ENCODE results near the gene ACO2.

ACO2 gene

GRCh38 chr22:41445129-41446056 lies 23.5 kb upstream of the ACO2 start (continued):
- TF ChIP-seq, protein P1, sequence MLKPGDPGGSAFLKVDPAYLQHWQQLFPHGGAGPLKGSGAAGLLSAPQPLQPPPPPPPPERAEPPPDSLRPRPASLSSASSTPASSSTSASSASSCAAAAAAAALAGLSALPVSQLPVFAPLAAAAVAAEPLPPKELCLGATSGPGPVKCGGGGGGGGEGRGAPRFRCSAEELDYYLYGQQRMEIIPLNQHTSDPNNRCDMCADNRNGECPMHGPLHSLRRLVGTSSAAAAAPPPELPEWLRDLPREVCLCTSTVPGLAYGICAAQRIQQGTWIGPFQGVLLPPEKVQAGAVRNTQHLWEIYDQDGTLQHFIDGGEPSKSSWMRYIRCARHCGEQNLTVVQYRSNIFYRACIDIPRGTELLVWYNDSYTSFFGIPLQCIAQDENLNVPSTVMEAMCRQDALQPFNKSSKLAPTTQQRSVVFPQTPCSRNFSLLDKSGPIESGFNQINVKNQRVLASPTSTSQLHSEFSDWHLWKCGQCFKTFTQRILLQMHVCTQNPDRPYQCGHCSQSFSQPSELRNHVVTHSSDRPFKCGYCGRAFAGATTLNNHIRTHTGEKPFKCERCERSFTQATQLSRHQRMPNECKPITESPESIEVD (tag by site-specific recombination; IDR thresholded peaks at IDR 0.05) = peak; percentile 54; the same call in 1 of the 2 replicates
- TF ChIP-seq ZNF433 (tag by site-specific recombination; IDR thresholded peaks at IDR 0.05; ENCODE audit: low read depth) (no peak), ZNF398 (tag by site-specific recombination; IDR thresholded peaks at IDR 0.05) (peak; percentile 82), REPIN1 (tag by site-specific recombination; IDR thresholded peaks at IDR 0.05; ENCODE audit: low read depth) (no peak), ZNF341 (tag by site-specific recombination; IDR thresholded peaks at IDR 0.05; ENCODE audit: low read depth) (peak; percentile 84), ZSCAN16 (tag by site-specific recombination; IDR thresholded peaks at IDR 0.05) (no peak), MZF1 (tag by site-specific recombination; IDR thresholded peaks at IDR 0.05; ENCODE audit: borderline replicate concordance) (no peak), ZNF366 (tag by site-specific recombination; conservative IDR thresholded peaks at IDR 0.05) (peak; percentile 51; the same call in 1 of the 2 replicates), KLF16 (tag by site-specific recombination; IDR thresholded peaks at IDR 0.05) (no peak; the same call in 1 of the 2 replicates), ZNF747 (tag by site-specific recombination; IDR thresholded peaks at IDR 0.05) (no peak), ZSCAN18 (tag by site-specific recombination; IDR thresholded peaks at IDR 0.05) (no peak), ZBTB26 (tag by site-specific recombination; optimal IDR thresholded peaks at IDR 0.05) (peak; percentile 18), ZNF157 (tag by site-specific recombination; IDR thresholded peaks at IDR 0.05) (no peak), KLF17 (tag by site-specific recombination; IDR thresholded peaks at IDR 0.05) (peak; percentile 78; the same call in 1 of the 2 replicates), IKZF3 (tag by site-specific recombination; IDR thresholded peaks at IDR 0.05) (peak; percentile 35; the same call in 1 of the 2 replicates), GLIS1 (tag by site-specific recombination; IDR thresholded peaks at IDR 0.05) (peak; percentile 80), ZFHX2 (tag by site-specific recombination; conservative IDR thresholded peaks at IDR 0.05) (peak; percentile 74), ZIC2 (tag by site-specific recombination; IDR thresholded peaks at IDR 0.05) (peak; percentile 69), MYNN (tag by site-specific recombination; IDR thresholded peaks at IDR 0.05; ENCODE audit: borderline replicate concordance) (no peak), ZBTB7A (tag by site-specific recombination; IDR thresholded peaks at IDR 0.05; ENCODE audit: low read depth) (0 out of 2 replicates have a peak, but pooled peaks have one; percentile 6), YY2 (tag by site-specific recombination; IDR thresholded peaks at IDR 0.05) (no peak)
- TF ChIP-seq, protein P2, sequence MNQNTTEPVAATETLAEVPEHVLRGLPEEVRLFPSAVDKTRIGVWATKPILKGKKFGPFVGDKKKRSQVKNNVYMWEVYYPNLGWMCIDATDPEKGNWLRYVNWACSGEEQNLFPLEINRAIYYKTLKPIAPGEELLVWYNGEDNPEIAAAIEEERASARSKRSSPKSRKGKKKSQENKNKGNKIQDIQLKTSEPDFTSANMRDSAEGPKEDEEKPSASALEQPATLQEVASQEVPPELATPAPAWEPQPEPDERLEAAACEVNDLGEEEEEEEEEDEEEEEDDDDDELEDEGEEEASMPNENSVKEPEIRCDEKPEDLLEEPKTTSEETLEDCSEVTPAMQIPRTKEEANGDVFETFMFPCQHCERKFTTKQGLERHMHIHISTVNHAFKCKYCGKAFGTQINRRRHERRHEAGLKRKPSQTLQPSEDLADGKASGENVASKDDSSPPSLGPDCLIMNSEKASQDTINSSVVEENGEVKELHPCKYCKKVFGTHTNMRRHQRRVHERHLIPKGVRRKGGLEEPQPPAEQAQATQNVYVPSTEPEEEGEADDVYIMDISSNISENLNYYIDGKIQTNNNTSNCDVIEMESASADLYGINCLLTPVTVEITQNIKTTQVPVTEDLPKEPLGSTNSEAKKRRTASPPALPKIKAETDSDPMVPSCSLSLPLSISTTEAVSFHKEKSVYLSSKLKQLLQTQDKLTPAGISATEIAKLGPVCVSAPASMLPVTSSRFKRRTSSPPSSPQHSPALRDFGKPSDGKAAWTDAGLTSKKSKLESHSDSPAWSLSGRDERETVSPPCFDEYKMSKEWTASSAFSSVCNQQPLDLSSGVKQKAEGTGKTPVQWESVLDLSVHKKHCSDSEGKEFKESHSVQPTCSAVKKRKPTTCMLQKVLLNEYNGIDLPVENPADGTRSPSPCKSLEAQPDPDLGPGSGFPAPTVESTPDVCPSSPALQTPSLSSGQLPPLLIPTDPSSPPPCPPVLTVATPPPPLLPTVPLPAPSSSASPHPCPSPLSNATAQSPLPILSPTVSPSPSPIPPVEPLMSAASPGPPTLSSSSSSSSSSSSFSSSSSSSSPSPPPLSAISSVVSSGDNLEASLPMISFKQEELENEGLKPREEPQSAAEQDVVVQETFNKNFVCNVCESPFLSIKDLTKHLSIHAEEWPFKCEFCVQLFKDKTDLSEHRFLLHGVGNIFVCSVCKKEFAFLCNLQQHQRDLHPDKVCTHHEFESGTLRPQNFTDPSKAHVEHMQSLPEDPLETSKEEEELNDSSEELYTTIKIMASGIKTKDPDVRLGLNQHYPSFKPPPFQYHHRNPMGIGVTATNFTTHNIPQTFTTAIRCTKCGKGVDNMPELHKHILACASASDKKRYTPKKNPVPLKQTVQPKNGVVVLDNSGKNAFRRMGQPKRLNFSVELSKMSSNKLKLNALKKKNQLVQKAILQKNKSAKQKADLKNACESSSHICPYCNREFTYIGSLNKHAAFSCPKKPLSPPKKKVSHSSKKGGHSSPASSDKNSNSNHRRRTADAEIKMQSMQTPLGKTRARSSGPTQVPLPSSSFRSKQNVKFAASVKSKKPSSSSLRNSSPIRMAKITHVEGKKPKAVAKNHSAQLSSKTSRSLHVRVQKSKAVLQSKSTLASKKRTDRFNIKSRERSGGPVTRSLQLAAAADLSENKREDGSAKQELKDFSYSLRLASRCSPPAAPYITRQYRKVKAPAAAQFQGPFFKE (tag by site-specific recombination; IDR thresholded peaks at IDR 0.05; ENCODE audit: borderline replicate concordance) = no peak
